Suppressor macrophage treated with lipopolysaccharide for 1 hour (primary cell): ENCODE measurements around the gene SLC43A3.
"Not testable (repeated sequence)": the region's sequence is repeated elsewhere in the genome, so short reads cannot be mapped to it uniquely, and the experiment has no call there.

Source experiments
- DNase-seq, 3 donors: peaks; one replicate each; pipeline ENCODE4 v3.0.0-alpha.2; 2020 to 2022

The SLC43A3 gene

DNA sequence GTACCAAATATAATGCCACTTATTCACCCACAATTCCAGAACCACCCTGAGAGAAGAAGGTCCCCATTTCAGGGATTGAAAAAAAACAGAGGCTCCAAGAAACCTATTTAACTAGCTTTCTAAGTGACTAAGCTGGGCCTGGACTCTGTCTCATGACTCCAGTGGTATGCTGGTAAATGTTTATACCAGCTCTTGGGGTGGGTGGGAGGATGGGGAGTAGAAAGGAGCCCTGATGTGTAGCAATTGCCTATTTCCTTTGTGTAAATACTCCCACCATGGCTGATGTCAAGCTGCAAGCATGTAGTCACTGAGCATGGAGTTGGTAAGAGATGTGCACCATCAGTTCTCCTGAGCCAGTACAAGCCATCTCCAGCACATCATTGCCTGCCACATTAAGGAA is 48.7 kb downstream of the SLC43A3 start:
- DNase-seq = peak; percentile 53 to 63 (median 60)

DNA sequence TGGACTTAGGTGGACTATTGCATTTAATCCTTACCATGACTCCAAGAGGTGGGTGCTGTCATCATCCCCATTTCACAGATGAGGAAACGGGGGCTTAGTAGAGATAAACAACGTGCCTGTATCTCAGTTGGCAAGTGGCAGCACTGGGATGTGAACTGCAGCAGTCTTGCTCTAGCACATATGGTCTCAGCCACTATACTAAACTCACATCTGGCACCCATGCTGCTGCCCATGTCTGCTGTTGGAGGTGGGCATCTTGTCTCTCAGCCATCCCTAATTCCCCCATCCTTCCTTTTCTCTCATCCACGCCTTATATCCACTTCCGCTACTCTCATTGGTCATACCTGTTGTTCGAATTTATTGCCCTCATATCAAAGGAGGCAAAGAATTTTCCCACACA is 49.8 kb downstream of the SLC43A3 start:
- DNase-seq = no peak

DNA sequence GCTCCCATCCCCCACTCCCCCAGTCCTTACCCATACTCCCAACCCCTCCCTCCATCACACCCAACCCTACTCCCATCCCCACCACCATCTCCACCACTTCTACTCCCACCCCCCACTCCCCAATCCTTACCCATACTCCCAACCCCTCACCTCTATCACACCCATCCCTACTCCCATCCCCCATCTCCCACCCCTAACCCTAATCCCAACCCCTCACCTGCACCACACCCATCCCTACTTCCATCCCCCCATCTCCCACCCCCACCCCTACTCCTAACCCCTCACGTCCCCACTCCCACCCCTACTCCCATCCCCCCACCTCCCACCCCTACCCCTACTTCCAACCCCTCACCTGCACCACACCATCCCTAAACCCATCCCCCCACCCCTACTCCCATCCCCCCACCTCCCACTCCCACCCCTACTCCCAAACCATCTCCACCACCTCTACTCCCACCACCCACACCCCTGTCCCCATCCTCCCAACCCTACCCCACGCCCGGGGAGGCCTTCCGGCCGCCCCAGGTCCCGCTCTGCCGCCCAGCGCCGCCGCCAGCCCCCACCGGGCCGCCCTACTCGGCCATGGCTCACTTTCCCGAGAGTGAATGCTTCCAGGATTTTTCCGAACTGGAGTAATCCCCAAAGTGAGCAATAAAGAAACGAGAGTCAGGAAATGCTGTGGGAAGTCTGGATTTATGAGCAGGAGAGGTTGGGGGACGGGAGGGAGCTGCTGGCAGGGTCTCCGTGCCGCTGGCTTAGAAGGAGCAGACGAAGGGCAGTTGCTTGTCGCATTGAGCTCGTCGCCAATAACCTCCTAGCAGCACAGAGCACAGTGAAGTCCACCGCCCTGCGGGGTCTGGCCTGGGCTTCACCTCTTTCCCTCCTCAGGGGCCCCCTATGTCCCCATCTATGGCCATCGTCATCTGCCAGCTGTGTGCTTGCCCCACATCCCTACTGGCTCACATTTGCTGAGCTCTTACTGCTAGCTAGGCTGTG is 50.5 kb downstream of the SLC43A3 start:
- DNase-seq = no peak

DNA sequence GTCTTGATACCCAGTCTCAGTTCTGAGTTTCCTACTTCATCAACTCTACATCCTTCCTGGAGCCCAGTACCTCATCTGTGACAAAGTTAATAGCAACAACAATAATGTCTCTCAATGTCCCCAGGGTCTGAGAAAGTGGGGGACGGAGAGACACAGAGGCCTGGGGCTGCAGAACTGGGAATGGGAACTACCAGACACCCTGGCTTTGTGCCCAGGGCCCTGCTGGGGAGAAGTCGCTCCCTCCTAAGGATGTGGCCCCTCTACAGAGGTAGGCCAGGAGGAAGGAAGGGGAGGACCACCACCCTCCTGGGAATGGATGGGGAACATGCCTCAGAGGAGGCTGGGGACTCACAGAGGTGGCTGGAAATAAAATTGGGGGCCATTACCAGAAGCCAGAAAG is 51.4 kb downstream of the SLC43A3 start:
- no peak for DNase-seq

DNA sequence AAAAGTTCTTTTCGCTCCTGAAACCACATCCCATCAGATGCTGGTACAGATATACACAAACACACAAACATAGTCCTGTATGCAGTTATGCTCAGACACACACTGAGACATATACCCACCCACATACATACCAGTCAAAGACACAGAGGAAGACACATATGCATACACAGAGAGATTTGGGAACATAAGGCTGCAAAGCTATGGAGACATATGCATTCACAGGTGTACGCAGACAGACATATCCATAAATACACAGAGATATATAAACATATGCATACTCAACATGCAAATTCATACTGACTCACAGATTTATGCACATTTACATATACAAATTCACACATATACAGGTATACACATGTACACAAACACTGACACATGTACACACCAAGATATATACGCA is 52.0 kb downstream of the SLC43A3 start:
- DNase-seq = no peak

DNA sequence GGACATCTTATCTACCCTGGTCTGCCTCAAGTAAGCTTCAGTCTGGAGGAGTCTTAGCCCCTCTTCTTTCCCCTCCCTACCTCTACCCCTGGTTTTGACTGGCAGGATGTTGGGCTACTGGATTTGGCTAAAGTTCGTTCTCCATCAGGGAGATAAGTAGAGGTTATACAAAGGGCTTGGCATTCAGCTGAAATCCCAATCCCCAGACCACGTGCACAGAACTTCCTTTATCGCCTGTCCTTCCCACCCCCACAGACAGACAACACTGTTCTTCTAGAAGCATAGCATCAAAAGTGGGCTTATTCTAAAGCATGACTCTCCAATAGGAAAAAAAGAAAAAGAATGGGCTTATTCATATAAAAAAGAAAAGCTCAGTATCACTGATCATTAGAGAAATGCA is 53.8 kb downstream of the SLC43A3 start:
- DNase-seq = no peak

DNA sequence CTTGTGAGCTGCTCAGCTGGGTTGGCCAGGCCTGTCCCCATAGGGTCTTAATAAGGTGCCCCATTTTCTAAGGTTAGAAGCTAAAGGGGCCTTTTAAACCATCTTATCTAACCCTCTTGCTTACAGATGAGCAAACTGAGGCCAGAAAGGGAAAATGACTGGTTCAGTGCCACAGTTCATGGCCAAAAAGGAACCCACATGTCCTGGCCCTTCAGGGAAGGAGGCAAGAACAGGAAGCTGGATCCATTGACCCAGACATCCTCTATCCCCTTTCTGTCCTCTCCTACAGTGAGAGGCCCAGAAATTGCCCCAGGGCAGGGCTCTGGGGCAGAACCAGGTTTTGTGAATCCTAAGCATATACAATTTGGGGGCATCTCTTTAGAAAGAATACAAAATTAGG is 56.0 kb downstream of the SLC43A3 start:
- no peak for DNase-seq

DNA sequence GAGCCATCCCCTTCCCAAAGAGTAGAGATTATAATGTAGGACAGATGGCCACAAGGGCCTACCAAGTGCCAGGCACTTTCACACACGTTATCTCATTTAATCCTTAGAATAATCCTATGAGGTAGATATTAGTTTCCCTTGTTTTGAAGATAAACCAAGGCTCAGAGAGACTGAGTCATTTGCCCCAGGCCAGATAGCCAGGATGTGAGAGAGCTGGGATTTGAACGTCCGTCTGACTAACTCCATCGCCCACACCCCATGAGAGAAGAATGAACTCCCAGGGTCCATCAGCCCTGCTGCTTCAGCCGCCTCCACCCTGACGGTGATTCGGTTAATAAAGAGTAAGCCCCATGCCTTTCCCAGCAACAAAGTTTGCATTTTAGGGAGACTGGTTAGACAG is 56.7 kb downstream of the SLC43A3 start:
- DNase-seq = peak in 2 of 3 donors; percentile 41 to 55

DNA sequence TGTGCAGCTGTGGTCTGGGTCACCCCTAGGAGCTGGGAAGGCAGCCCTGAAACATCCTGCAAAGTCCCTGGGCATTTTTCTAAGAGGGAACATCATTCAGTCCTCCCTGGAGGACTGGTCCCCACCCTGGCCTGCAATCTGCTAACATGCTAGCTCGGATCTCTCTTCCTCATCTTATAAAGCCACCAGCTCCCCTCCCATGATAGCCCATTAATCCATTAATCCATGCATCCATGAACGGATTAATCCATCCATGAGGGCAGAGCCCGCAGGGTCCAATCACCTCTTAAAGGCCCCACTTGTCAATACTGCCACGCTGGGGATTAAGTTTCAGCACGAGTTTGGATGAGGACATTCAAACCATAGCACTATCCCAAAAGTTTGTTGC is 58.1 kb downstream of the SLC43A3 start:
- DNase-seq = no peak

DNA sequence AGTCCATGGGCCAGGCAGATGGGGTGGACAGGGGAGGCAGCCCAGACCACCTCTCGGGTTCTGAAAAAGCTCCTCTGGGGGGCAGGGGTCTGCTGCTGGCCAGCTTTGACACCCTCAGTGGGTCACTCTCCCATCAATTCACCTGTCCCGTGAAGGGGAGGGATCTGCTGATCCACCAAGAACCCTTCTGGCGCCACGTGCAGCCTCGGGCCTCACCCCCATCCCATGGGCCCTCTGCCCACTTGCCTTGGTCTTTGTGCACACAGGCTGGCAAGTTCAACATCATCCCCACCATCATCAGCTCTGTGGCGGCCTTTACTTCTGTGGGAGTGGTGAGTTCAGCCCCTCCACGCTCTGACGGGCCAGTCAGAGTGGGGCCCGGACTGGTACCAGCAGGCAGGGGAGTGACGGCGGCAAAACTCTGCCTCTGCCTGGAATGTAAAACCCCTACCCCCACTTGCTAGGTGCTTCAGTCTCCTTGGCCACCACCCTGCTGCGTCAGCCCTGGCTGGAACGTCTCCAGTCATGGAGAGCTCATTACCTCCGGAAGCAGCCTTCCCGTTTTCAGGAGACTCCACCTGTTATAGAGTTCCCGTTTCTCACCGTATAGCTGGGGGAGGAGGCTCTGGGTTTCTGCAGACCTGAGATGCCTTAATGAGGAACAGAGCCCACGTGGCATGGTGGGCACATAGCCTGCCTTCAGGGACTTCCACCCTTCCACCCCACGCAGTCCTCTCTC is 58.6 kb downstream of the SLC43A3 start:
- DNase-seq = peak; percentile 43 to 65 (median 62)

DNA sequence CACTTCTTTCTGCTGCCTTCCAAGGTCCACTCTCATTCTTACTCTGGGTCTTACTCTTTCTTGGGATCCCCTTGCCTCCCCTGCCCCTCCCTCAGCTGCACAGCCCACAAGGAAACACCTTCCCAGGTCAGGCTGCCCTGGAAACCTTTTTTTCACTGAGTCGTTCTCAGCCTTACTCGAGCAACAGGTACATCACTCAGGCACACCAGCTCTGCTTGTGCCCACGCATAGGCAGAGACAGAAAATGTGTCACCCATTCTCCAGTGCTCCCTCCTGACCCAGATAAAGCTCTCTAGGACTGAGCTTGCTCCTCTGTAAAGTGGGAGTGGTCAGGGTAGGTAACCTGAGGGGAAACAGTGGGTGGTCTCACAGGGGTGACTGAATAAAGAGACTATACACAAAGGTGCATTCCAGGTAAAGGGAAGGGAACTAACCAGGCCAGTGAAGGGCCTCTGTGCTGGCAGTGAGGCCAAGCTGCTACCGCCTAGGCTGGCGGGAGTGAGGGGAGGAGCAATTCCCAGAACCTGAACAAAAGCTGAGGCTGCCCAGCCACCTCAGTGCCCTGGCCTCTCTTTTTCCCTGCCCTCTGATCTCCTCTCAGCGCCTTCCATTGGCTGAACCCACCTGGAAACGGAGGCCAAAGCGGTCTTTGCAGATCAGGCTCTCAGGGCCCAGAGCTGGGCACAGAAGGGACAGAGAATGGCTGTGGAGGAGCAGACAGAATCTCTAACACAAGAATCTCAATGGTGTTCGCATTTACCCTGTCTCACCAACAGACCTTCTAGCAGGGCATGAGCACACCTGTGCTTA is 61.9 kb downstream of the SLC43A3 start:
- DNase-seq = no peak

DNA sequence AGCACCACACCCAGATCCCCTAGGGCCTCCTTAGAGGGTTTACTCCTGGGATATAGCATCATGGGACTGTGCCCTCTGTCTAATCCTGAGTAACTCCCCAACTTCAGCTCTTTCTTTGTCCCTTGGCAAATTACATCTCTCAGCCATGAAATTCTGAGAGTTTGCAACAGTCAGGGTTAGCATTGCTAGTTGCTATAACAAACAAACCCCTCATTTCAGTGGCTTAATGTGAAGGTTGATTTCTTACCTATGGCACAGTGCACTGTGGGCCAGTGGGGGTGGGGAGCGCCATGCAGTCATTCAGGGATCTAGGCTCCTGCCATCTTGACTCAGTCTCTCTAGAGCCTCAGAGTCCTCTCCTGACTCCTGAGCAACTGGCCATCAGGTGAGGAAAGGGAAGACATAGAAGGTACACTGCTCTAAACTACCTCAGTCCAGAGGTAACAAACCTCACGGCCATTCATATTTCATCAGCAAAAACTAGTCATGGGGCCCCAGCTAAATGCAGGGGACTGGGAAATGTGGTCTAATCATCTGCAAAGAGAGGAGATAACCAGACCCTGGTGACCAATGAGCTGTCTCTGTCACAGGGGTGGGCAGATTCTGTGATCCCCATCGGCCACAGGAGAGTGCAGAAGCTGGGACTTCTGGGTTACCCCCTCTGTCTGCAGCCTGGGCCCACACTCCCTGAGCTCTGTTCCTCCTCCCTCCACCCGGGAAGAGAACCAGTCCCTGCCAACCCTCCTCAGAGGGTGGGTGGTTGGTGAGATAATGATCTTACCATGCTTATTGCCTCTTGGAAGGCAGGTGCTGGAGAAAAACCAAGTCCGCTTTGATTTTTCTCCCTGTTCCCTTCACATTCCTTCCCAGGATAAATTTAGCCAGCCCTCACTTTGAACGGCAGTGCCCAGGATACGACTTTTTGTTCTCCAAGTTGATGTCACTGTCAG is 63.5 kb downstream of the SLC43A3 start:
- DNase-seq = no peak

DNA sequence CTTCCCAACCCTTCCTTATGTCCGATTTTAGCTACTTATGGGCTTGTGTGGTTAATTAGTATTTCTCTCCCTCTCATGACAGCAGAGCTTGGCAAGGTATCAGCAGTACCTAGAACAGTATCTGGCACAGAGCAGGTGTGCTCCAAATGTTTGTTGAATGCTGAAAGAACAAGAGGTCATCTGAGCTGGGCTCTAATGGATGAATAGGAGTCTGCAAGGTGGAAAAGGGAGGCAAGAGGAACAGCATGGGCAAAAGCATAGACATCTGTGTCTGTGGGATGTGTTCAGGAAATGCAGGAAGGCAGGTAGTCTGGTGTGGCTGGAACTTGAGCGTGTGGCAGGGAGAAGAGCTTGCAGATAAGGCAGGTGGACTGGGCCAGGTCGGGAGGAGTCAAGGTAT is 65.0 kb downstream of the SLC43A3 start:
- no peak for DNase-seq

DNA sequence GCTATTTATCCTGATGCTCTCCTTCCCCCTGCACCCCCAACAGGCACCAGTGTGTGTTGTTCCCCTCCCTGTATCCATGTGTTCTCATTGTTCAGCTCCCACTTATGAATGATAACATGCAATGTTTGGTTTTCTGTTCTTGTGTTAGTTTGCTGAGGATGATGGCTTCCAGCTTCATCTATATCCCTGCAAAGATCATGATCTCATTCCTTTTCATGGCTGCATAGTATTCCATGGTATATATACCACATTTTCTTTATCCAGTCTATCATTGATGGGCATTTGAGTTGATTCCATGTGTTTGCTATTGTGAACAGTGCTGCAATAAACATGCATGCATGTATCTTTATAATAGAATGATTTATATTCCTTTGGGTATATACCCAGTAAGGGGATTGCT is 65.5 kb downstream of the SLC43A3 start:
- not testable (repeated sequence) for DNase-seq

DNA sequence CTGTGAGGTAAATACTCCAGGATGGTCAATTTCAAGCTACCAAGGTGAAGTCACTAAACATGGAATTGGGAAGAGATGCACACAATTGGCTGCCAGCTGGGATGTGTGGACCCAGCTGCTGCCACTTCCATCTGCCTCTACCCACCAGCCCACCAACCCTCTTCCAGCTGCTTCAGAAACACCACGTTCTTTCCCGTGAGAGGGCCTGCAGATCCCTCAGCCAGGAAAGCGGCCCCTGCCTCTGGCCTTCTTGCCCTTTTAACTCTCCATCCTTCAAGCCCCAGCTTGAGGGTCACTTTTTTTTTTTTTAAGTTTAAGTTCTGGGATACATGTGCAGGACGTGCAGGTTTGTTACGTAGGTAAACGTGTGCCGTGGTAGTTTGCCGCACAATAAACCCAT is 65.9 kb downstream of the SLC43A3 start:
- DNase-seq = no peak

DNA sequence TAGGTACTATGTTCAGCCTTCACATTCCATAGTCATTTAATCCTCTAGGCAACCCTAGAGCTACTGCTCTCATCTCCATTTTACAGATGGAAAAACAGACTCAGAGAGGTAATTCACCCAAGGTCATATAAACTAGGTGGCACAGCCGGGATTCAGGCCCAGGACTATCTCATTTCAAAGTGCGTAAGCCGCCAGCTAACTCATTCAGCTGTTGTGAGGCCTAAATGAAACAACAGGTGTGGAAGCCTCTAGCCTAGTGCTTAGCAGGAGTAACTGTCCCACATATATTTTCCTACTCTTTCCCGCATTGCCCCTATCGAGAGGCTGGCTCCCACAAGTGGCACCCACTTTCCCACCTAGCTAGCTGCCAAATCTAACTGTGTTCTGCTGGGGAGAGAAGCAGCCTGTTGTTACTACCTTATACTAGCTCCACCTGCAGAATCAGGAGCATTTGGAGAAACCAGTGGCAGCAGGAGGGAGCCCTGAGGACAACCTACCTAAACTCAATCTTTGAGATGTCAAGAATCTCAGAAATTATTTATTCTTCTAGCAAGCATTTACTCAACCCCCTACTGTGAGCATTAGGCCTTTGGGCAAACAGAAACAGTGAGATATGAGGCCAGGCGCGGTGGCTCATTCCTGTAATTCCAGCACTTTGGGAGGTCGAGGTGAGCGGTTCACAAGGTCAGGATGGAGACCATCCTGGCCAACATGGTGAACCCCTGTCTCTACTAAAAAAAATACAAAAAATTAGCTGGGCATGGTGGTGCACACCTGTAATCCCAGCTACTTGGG is 66.8 kb downstream of the SLC43A3 start:
- no peak for DNase-seq

DNA sequence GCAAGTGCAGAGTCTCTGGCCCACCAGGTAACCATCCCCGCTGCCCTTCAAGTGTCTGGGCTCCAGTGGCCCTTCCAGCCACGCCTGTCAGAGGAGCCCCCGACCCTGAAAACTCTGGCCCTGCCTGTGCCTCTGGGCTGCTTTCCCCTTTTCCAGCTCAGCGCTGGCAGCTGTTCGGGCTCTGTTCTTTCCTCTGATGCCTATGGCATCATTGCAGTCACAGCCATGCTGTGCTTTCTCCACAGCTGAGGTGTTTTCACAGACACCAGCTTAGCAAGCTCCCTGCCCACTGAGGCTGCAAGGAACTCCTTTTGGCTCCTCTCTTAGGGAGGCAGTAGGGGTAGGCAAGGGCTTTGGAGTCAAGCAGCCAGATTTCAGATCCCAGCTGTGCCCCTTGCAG is 67.5 kb downstream of the SLC43A3 start:
- no peak for DNase-seq

DNA sequence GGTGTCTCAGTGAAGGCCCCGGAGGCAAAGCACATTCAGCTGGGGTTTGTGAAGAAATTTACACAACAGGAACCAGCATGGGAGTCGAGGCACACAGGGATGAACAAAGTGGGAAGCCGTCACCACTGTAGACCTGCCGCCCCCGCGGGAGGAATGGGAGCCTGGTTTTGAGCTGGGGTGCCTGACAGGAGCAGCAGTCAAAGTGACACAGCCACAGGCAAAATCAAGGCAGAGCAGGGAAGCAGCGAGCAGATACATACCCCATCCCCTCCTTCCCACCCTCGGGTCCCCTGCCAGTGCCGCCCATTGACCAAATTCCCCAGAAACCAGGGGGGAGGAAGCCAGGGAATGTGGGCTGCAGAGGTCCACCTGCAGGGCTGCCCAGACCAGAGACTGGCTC is 67.9 kb downstream of the SLC43A3 start:
- DNase-seq = no peak

DNA sequence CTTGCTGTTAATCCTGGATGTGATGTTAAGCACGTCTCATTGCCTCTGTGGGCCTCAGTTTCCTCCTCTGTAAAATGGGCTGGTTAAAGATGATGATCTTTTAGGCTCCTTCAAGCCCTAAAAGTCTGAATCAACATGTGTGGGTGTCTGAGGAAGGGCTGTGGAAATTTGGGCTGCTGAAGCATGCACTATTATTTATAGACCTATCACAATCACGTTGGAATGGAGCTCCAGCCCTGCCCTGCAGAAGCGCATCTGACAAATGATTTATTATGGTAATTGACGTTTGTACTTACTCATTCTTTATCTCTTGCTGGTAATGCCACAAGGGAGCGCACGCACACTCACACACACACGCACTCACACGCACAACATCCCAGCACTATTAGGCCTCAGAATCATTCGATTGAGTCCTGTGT is 68.4 kb downstream of the SLC43A3 start:
- peak; percentile 60 to 79 (median 60) for DNase-seq

DNA sequence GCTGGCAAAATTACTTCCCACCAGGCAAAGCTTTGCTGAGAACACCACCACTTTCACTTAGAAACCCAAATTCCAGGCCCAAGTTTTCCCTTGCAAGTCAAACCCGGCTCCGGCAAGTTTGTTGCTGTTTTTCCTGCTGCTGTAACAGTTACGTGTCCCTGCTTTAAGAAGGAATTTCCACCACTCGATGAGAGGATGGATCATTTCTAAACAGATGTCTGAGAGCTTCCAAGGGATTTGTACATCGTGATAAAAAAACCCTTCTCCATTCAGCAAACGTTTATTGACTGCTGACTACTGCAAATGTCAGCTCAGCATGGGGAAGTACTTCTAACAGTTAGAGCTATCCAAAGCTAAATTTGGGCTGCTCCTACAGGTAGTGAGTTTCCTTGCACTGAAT is 69.1 kb downstream of the SLC43A3 start:
- peak; percentile 31 to 62 (median 46) for DNase-seq

DNA sequence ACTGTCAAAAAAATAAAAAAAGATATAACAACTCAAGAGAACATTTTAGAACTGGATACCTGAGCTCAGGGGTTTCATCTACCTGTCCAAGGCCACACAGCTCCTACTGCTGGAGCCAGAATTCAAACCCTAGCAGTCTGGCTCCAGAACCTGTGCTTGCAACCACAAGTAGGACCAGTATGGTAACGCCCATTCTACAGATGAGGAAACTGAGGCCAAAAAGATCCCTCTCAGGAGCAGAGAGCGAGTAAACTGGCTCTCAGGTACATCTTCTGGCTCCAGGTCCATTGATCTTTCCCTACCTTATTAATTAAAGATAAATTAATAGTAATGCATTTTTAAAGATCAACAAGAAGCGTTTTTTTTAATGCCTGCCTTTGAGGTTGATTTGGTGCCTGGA is 69.6 kb downstream of the SLC43A3 start:
- no peak for DNase-seq
